H1 (cell line): ENCODE results near the gene DVL2. TPM values are rescaled to one million over a fixed set of nuclear protein-coding genes. Genes with fewer than 3 reads are reported as not detected.

Experiments
- CTCF ChIA-PET: fragments of 300-600 bp; sonication (Branson Sonifier 250); formaldehyde crosslinking; loops from one replicate; lab custom pipeline; 2021; ENCODE audit not compliant: partially characterized antibody; lab: Charles Lee
- POLR2A ChIA-PET: fragments of 300-600 bp; sonication (Branson Sonifier 250); formaldehyde crosslinking; loops from one replicate; lab custom pipeline; 2021; ENCODE audit warnings: inconsistent platforms; ENCODE audit not compliant: partially characterized antibody; lab: Charles Lee
- DNase-seq, 2 experiments: peaks; one replicate each; pipeline versions ENCODE4 v3.0.0 to v3.0.0-alpha.2; 2010 to 2022; ENCODE audit warnings: low spot score in 2 of 2, low read depth in 1 of 2, mixed read lengths in 1 of 2
- FAIRE-seq: peaks from 2 replicates; lab custom pipeline; 2011; peaks lifted over from hg19 to GRCh38; lab: Jason Lieb, UNC
- H2AFZ ChIP-seq: 2 replicates; pipeline ENCODE4 v1.8.1; 2012; ENCODE audit warnings: low read length, inconsistent platforms
- H2AK5ac ChIP-seq: 2 replicates; pipeline ENCODE4 v1.6.1; 2013; ENCODE audit warnings: low read depth, low read length
- H2BK120ac ChIP-seq: replicated peaks from 2 replicates; pipeline ENCODE3; 2013; ENCODE audit warnings: low read depth, low read length, inconsistent platforms
- H2BK12ac ChIP-seq: 2 replicates; pipeline ENCODE4 v1.6.1; 2013; ENCODE audit warnings: low read depth, low read length
- H2BK15ac ChIP-seq: 2 replicates; pipeline ENCODE4 v1.6.1; 2013; ENCODE audit warnings: low read length
- H2BK20ac ChIP-seq: 2 replicates; pipeline ENCODE4 v1.6.1; 2013; ENCODE audit warnings: low read length
- H2BK5ac ChIP-seq: 2 replicates; pipeline ENCODE4 v1.6.1; 2013; ENCODE audit warnings: low read depth, low read length
- H3K14ac ChIP-seq: 2 replicates; pipeline ENCODE4 v1.6.1; 2013; ENCODE audit warnings: inconsistent platforms; ENCODE audit not compliant: insufficient read length
- H3K18ac ChIP-seq: 2 replicates; pipeline ENCODE4 v1.6.1; 2013; ENCODE audit warnings: low read length; ENCODE audit errors: extremely low read depth
- H3K23ac ChIP-seq: 2 replicates; pipeline ENCODE4 v1.6.1; 2013; ENCODE audit warnings: inconsistent platforms; ENCODE audit not compliant: insufficient read length
- H3K23me2 ChIP-seq: 2 replicates; pipeline ENCODE4 v1.6.1; 2013; ENCODE audit warnings: low read depth, low read length
- H3K27ac ChIP-seq: 2 replicates; pipeline ENCODE4 v1.6.1; 2011; ENCODE audit warnings: low read depth, low read length, inconsistent platforms
- H3K27me3 ChIP-seq, 4 experiments: replicated peaks in 1 of 4; 1 replicate in 1 of 4; 2 replicates in 3 of 4; pipeline versions ENCODE4 v1.6.1 to v1.8.1; 2011 to 2013; ENCODE audit warnings: low read length in 3 of 4, mild to moderate bottlenecking in 3 of 4, inconsistent platforms in 2 of 4, mixed read lengths in 2 of 4, moderate library complexity in 1 of 4; ENCODE audit not compliant: control insufficient read depth in 3 of 4, insufficient read depth in 3 of 4; ENCODE audit errors: extremely low read depth in 1 of 4
- H3K36me3 ChIP-seq, 4 experiments: 2 replicates each; pipeline versions ENCODE4 v1.6.1 to v1.8.1; 2011 to 2013; ENCODE audit warnings: mild to moderate bottlenecking in 4 of 4, low read length in 3 of 4, moderate library complexity in 2 of 4, control low read depth in 1 of 4, inconsistent platforms in 1 of 4; ENCODE audit not compliant: insufficient read depth in 4 of 4, control insufficient read depth in 2 of 4
- H3K4ac ChIP-seq: replicated peaks from 2 replicates; pipeline ENCODE3; 2013; ENCODE audit warnings: low read length, low read depth, mixed read lengths, inconsistent platforms; ENCODE audit not compliant: insufficient read length
- H3K4me1 ChIP-seq, 4 experiments: replicated peaks in 1 of 4; 1 replicate in 1 of 4; 2 replicates in 3 of 4; pipeline versions ENCODE4 v1.6.1 to v1.8.1; 2011 to 2013; ENCODE audit warnings: low read length in 3 of 4, inconsistent platforms in 2 of 4, mixed read lengths in 1 of 4; ENCODE audit not compliant: insufficient read depth in 4 of 4, control insufficient read depth in 3 of 4
- H3K4me2 ChIP-seq, 2 experiments: 2 replicates each; pipeline versions ENCODE4 v1.6.1 to v1.8.1; 2011 to 2013; ENCODE audit warnings: low read depth in 2 of 2, low read length in 2 of 2, control low read depth in 1 of 2, inconsistent platforms in 1 of 2, mild to moderate bottlenecking in 1 of 2; ENCODE audit not compliant: insufficient read depth in 1 of 2
- H3K4me3 ChIP-seq, 4 experiments: fragments of 200-600, 300-600 bp in 1 of 4; sonication (generic), shearing (Covaris generic), sonication (Bioruptor Twin) in 1 of 4; 2 replicates each; pipeline versions ENCODE4 v1.5.1 to v1.8.1; 2011 to 2016; ENCODE audit warnings: low read length in 4 of 4, low read depth in 3 of 4, control low read depth in 2 of 4, inconsistent platforms in 2 of 4, mild to moderate bottlenecking in 2 of 4, mixed read lengths in 1 of 4, moderate library complexity in 1 of 4; ENCODE audit not compliant: insufficient read depth in 2 of 4; ENCODE audit errors: extremely low read depth in 1 of 4
- H3K56ac ChIP-seq: replicated peaks from 2 replicates; pipeline ENCODE3; 2013; ENCODE audit warnings: low read depth, mild to moderate bottlenecking, mixed read lengths, low read length, inconsistent platforms; ENCODE audit not compliant: insufficient read length
- H3K79me1 ChIP-seq: 2 replicates; pipeline ENCODE4 v1.6.1; 2013; ENCODE audit warnings: low read depth, low read length, control low read depth
- H3K79me2 ChIP-seq, 2 experiments: 2 replicates each; pipeline versions ENCODE4 v1.6.1 to v1.8.1; 2012 to 2013; ENCODE audit warnings: low read length in 2 of 2, mild to moderate bottlenecking in 2 of 2, inconsistent platforms in 1 of 2; ENCODE audit not compliant: insufficient read depth in 2 of 2, control insufficient read depth in 1 of 2
- H3K9ac ChIP-seq, 4 experiments: replicated peaks in 1 of 4; 1 replicate in 1 of 4; 2 replicates in 3 of 4; pipeline versions ENCODE4 v1.6.1 to v1.8.1; 2011 to 2013; ENCODE audit warnings: low read depth in 3 of 4, low read length in 3 of 4, control low read depth in 2 of 4, mild to moderate bottlenecking in 2 of 4, moderate library complexity in 2 of 4, inconsistent platforms in 1 of 4; ENCODE audit errors: extremely low read depth in 1 of 4
- H3K9me3 ChIP-seq, 2 experiments: 2 replicates each; pipeline versions ENCODE4 v1.6.1 to v1.8.1; 2012 to 2013; ENCODE audit warnings: mild to moderate bottlenecking in 2 of 2, moderate library complexity in 2 of 2, control low read depth in 1 of 2, inconsistent platforms in 1 of 2, low read depth in 1 of 2, low read length in 1 of 2, mixed read lengths in 1 of 2; ENCODE audit not compliant: insufficient read depth in 2 of 2
- H4K20me1 ChIP-seq, 2 experiments: replicated peaks in 1 of 2; 2 replicates each; pipeline versions ENCODE3 to v1.8.1; 2011 to 2013; ENCODE audit warnings: inconsistent platforms in 2 of 2, low read length in 2 of 2, mild to moderate bottlenecking in 1 of 2; ENCODE audit not compliant: insufficient read depth in 2 of 2, control insufficient read depth in 1 of 2
- H4K5ac ChIP-seq: 2 replicates; pipeline ENCODE4 v1.6.1; 2013; ENCODE audit warnings: low read length, low read depth, mixed read lengths, inconsistent platforms; ENCODE audit not compliant: insufficient read length
- H4K8ac ChIP-seq: 2 replicates; pipeline ENCODE4 v1.8.0; 2013; ENCODE audit warnings: mild to moderate bottlenecking, moderate library complexity, low read length, inconsistent platforms; ENCODE audit not compliant: insufficient read depth; ENCODE audit errors: extremely low read depth
- H4K91ac ChIP-seq: replicated peaks from 2 replicates; pipeline ENCODE3; 2013; ENCODE audit warnings: low read length, mixed read lengths, inconsistent platforms; ENCODE audit not compliant: insufficient read length
- BRCA1 ChIP-seq: IDR thresholded peaks from 2 replicates; pipeline ENCODE4 v1.6.1; 2012; ENCODE audit warnings: low read depth, low read length, improper control_type of control experiment
- CHD2 ChIP-seq: IDR thresholded peaks from 2 replicates; pipeline ENCODE4 v1.6.1; 2012; ENCODE audit warnings: low read length, improper control_type of control experiment
- KDM1A ChIP-seq: fragments of 200-600, 300-600 bp; sonication (generic); IDR thresholded peaks from 2 replicates; pipeline ENCODE4 v1.7.1; 2016; ENCODE audit warnings: mild to moderate bottlenecking, low read length, borderline replicate concordance
- KDM5A ChIP-seq: fragments of 200-600 bp; IDR thresholded peaks from 2 replicates; pipeline ENCODE4 v1.7.1; 2012; ENCODE audit warnings: mild to moderate bottlenecking, low read length, inconsistent platforms, mixed read lengths
- SIN3A ChIP-seq, 2 experiments: IDR thresholded peaks in 1 of 2; conservative IDR thresholded peaks in 1 of 2; 2 replicates each; pipeline ENCODE4 v1.6.1; 2011 to 2012; ENCODE audit warnings: low read length in 2 of 2, improper control_type of control experiment in 1 of 2, low read depth in 1 of 2, mild to moderate bottlenecking in 1 of 2
- TCF12 ChIP-seq: IDR thresholded peaks from 2 replicates; pipeline ENCODE4 v1.6.1; 2011; ENCODE audit warnings: low read depth, mild to moderate bottlenecking, low read length
- ZNF274 ChIP-seq: IDR thresholded peaks from 2 replicates; pipeline ENCODE4 v1.7.0; 2012; ENCODE audit warnings: low read length, borderline replicate concordance; ENCODE audit errors: extremely low read depth
- WGBS, 2 experiments: shearing (Covaris generic) in 1 of 2; methylation state at CpG; one replicate each; pipeline versions ENCODE4 v1.1.6 to v1.1.7; 2013 to 2015; ENCODE audit warnings: low lambda C conversion rate in 2 of 2, mixed read lengths in 2 of 2, inconsistent platforms in 1 of 2, low coverage in 1 of 2, missing lambda C conversion rate in 1 of 2; ENCODE audit not compliant: insufficient replicate concordance in 2 of 2, insufficient coverage in 1 of 2, insufficient read length in 1 of 2; ENCODE audit errors: extremely low coverage in 1 of 2, missing lambda C conversion rate in 1 of 2; 5-methylcytosine and 5-hydroxymethylcytosine counted together
- polyA plus RNA-seq, 7 experiments: library from polyadenylated mRNA; depleted of rRNA in 3 of 7; stranded (reverse) in 5 of 7; unstranded in 2 of 7; fragments of >200 nt in 5 of 7; fragments of 200-250 nt in 2 of 7; gene quantifications; 1 replicate in 5 of 7; 2 replicates in 1 of 7; 4 replicates in 1 of 7; pipeline versions ENCODE4 v1.2.1 to v1.2.3, GENCODE V29; 2011 to 2013; ENCODE audit warnings: missing spikeins in 2 of 7, mixed read lengths in 2 of 7
- total RNA-seq: library from RNA; stranded (reverse); fragmentation: NEBNext Ultra II Directional; extraction: Animal tissue kit (Norgen Biotek cat#: 25700); gene quantifications from 2 replicates; pipeline ENCODE4 v1.2.1, GENCODE V29; 2021
- TF ChIP-seq, protein P1 (sequence below): IDR thresholded peaks from 2 replicates; pipeline ENCODE4 v1.6.1; 2012; ENCODE audit warnings: inconsistent platforms

Gene DVL2
- total and polyA plus RNA-seq, 2 of the 8 experiments (the other 6 are each of a cell fraction or from before 2014, with no cell fraction given): 19.0 to 59.6 TPM

DNA sequence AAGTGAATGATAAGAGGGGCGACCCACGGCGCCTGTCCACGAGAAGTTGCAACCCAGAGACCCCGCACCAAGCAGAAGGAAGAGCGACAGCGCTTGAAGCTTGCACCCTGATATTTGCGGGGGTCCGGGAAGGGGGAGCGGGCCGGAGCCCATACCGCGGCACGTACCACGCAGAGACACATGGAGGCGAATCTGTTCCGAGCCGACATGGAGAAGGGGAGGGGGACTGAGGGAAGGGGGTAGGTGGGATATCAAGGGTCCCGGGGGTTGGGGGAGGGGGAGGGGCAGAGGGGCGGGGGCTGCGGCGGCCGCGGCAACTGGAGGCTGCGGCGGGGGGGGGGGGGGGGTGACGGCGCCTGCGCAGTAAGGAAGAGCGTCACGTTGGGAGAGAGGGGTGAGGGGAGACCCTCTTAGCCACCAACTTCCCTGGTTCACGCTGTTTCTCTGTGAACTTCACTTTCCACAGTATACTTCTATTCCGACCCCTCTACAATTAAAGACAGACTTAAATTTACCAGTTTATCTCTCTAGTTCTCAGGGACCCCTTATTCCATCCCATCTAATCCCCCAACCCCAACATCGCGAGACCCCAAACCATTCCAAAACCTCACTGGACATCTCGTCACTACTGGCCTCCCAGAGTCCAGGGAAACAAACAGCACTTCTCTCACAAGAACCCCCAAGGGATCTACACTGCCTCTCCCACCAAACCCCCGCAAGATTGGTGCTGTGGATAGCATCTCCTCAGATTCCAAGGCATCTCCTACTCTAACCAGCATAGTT is 22.6 kb downstream of the DVL2 start:
- Histone ChIP-seq H3K23ac (no peak overlapping the region), H2BK12ac (no peak overlapping the region), H3K27me3 (no peaks in the 10 kb centered on the region; a peak in 1 of 7 replicates), H3K4ac (peak overlapping the region; percentile 57), H2AK5ac (0 out of 2 replicates have a peak overlapping the region, but pooled peaks have one; percentile 82), H4K5ac (peak overlapping the region; percentile 38), H3K56ac (peak overlapping the region; percentile 38), H3K23me2 (peaks cover 36% of the 10 kb centered on the region; the same call in 1 of the 2 replicates), H3K79me2 (peaks cover 0 to 56% of the 10 kb centered on the region in 2 experiments; a peak in 2 of 4 replicates), H3K36me3 (no peaks in the 10 kb centered on the region), H3K27ac (0 out of 2 replicates have a peak overlapping the region, but pooled peaks have one; percentile 8), H3K18ac (peak overlapping the region; percentile 83), H3K9ac (peak overlapping the region in 3 of 4 experiments; percentile 24 to 49 (median 34); a peak in 5 of 7 replicates), H2BK5ac (peak overlapping the region; percentile 52; the same call in 1 of the 2 replicates), H3K4me1 (peaks cover 6 to 55% (median 35%) of the 10 kb centered on the region in 4 experiments), H2BK15ac (0 out of 2 replicates have a peak overlapping the region, but pooled peaks have one; percentile 81), H4K20me1 (peaks cover 0 to 2% of the 10 kb centered on the region in 2 experiments), H2BK120ac (no peak overlapping the region), H4K91ac (no peak overlapping the region), H2BK20ac (0 out of 2 replicates have a peak overlapping the region, but pooled peaks have one; percentile 32), H2AFZ (0 out of 2 replicates have a peak overlapping the region, but pooled peaks have one; percentile 7), H3K14ac (no peak overlapping the region), H3K9me3 (no peaks in the 10 kb centered on the region), H3K79me1 (peaks cover 13% of the 10 kb centered on the region), H3K4me3 (peak overlapping the region; percentile 56 to 75 (median 62)), H3K4me2 (peak overlapping the region; percentile 87 to 96), H4K8ac (no peak overlapping the region)
- FAIRE-seq: no peak
- DNase-seq: no peak
- CTCF ChIA-PET: no interaction called here
- POLR2A ChIA-PET: interaction anchor here (0.6 to 2.5 kb wide), 4 partner anchors 13 to 45 kb away, joined by 3 to 9 read pairs (median 4); partner anchors contain the start of gene GABARAP
- whole genome bisulfite sequencing, 2 experiments: 12% methylated on average over 16 of the region's 37 CpGs; no CpG with 5 or more reads in 1 of the 2 experiments
- TF ChIP-seq KDM5A (no peak), BRCA1 (peak; percentile 64), TCF12 (no peak), CHD2 (peak; percentile 90), KDM1A (no peak), ZNF274 (no peak), SIN3A (conservative IDR thresholded peaks at IDR 0.05 in 1 of 2, IDR thresholded peaks at IDR 0.05 in 1 of 2; ENCODE audit: low read depth in 1 of 2, low read length in 2 of 2) (0 out of 4 replicates have a peak, but pooled peaks of 1 of the 2 experiments have one; percentile 39)
- TF ChIP-seq, protein P1, sequence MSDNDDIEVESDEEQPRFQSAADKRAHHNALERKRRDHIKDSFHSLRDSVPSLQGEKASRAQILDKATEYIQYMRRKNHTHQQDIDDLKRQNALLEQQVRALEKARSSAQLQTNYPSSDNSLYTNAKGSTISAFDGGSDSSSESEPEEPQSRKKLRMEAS: peak; percentile 60
- TF ChIP-seq, all 59 proteins: peak for 4
